GM12878 (cell line): ENCODE measurements around the gene ATCAY. TPM values are rescaled to one million over a fixed set of nuclear protein-coding genes. Genes with fewer than 3 reads are reported as not detected.

ENCODE experiments used
- ATAC-seq: fragments of 200-7000 bp; cut with Tn5 transposase; 3 replicates; pipeline ENCODE4 v1.9.1; 2020; ENCODE audit warnings: mild to moderate bottlenecking, moderate library complexity
- BruUV-seq: library from RNA; stranded (reverse); fragments of 400-500 nt; replicated peaks from 2 replicates; lab custom pipeline; 2021; lab: Mats Ljungman, UMichigan
- CTCF ChIA-PET: fragments of 300-600 bp; sonication (Branson Sonifier 250); formaldehyde crosslinking; extraction: SDS; loops from one replicate; lab custom pipeline; 2021; ENCODE audit warnings: inconsistent platforms; lab: Yijun Ruan, JAX
- POLR2A ChIA-PET: fragments of 350-600 bp; formaldehyde crosslinking; extraction: SDS; loops from one replicate; lab custom pipeline; 2021; ENCODE audit warnings: inconsistent platforms; lab: Charles Lee
- RAD21 ChIA-PET: fragments of 300-600 bp; sonication (Branson Sonifier 250); formaldehyde crosslinking; loops from one replicate; lab custom pipeline; 2023; ENCODE audit warnings: antibody characterized with exemption; ENCODE audit not compliant: unreplicated experiment; lab: Charles Lee
- SMC1A ChIA-PET: fragments of 300-600 bp; sonication (Branson Sonifier 250); formaldehyde crosslinking; loops from one replicate; lab custom pipeline; 2023; ENCODE audit not compliant: unreplicated experiment, uncharacterized antibody; lab: Charles Lee
- DNase-seq: peaks from one replicate; pipeline ENCODE4 v3.0.0-alpha.2; 2011; ENCODE audit warnings: low read depth, low spot score
- FAIRE-seq: peaks from 3 replicates; lab custom pipeline; 2011; peaks lifted over from hg19 to GRCh38; lab: Jason Lieb, UNC
- H2AFZ ChIP-seq: 2 replicates; pipeline ENCODE4 v1.6.0; 2011; ENCODE audit warnings: low read depth, low read length, control low read depth; ENCODE audit not compliant: control insufficient read depth
- H3K27ac ChIP-seq: 2 replicates; pipeline ENCODE4 v1.5.1; 2011; ENCODE audit warnings: control low read depth; ENCODE audit not compliant: control insufficient read depth, insufficient read depth
- H3K27me3 ChIP-seq, 2 experiments: replicated peaks in 1 of 2; 2 replicates each; pipeline versions ENCODE4 v1.6.0 to v1.6.1; 2011; ENCODE audit warnings: low read length in 1 of 2; ENCODE audit not compliant: control insufficient read depth in 2 of 2, insufficient read depth in 2 of 2
- H3K36me3 ChIP-seq, 2 experiments: 2 replicates each; pipeline ENCODE4 v1.5.1; 2011; ENCODE audit warnings: low read length in 1 of 2; ENCODE audit not compliant: control insufficient read depth in 2 of 2, insufficient read depth in 2 of 2
- H3K4me1 ChIP-seq: 2 replicates; pipeline ENCODE4 v1.6.1; 2011; ENCODE audit warnings: mild to moderate bottlenecking, low read length, moderate library complexity, mixed read lengths; ENCODE audit not compliant: control insufficient read depth, insufficient read depth
- H3K4me2 ChIP-seq: 2 replicates; pipeline ENCODE4 v1.6.0; 2011; ENCODE audit warnings: control low read depth; ENCODE audit not compliant: control insufficient read depth, insufficient read depth
- H3K4me3 ChIP-seq: fragments of 200-600 bp; sonication (generic); 2 replicates; pipeline ENCODE4 v1.5.1; 2016
- H3K79me2 ChIP-seq: 2 replicates; pipeline ENCODE4 v1.6.0; 2011; ENCODE audit warnings: low read length; ENCODE audit not compliant: control insufficient read depth, insufficient read depth
- H3K9ac ChIP-seq: 2 replicates; pipeline ENCODE4 v1.8.0; 2011; ENCODE audit warnings: low read length, control low read depth, mixed read lengths; ENCODE audit not compliant: control insufficient read depth, insufficient read depth
- H3K9me3 ChIP-seq: replicated peaks from 3 replicates; pipeline ENCODE4 v1.5.1; 2011; ENCODE audit warnings: mild to moderate bottlenecking, low read length; ENCODE audit not compliant: control insufficient read depth, insufficient read depth
- H4K20me1 ChIP-seq: 2 replicates; pipeline ENCODE4 v1.6.0; 2011; ENCODE audit not compliant: control insufficient read depth, insufficient read depth
- ATF2 ChIP-seq: IDR thresholded peaks from 2 replicates; pipeline ENCODE4 v1.6.1; 2012; ENCODE audit warnings: low read length, inconsistent platforms
- BHLHE40 ChIP-seq, 2 experiments: fragments of 450-650 bp in 1 of 2; IDR thresholded peaks; 2 replicates each; pipeline ENCODE4 v1.6.1; 2011 to 2017; ENCODE audit warnings: low read depth in 2 of 2, borderline replicate concordance in 1 of 2, improper control_type of control experiment in 1 of 2, low read length in 1 of 2, mild to moderate bottlenecking in 1 of 2
- BRCA1 ChIP-seq: IDR thresholded peaks from 2 replicates; pipeline ENCODE4 v1.6.1; 2011; ENCODE audit warnings: low read depth, low read length, improper control_type of control experiment
- CHD4 ChIP-seq: fragments of 200-600 bp; sonication (generic); IDR thresholded peaks from 2 replicates; pipeline ENCODE4 v1.6.1; 2016; ENCODE audit warnings: mild to moderate bottlenecking
- EED ChIP-seq: sonication (generic); IDR thresholded peaks from 2 replicates; pipeline ENCODE4 v1.6.1; 2016; ENCODE audit warnings: antibody characterized with exemption, low read depth
- MEF2A ChIP-seq: IDR thresholded peaks from 2 replicates; pipeline ENCODE4 v1.6.1; 2011; ENCODE audit warnings: low read depth, mild to moderate bottlenecking, low read length, moderate library complexity; ENCODE audit not compliant: insufficient read depth
- MLLT1 ChIP-seq: fragments of 450-650 bp; IDR thresholded peaks from 2 replicates; pipeline ENCODE4 v1.6.1; 2016; ENCODE audit warnings: mild to moderate bottlenecking
- NFYA ChIP-seq: IDR thresholded peaks from 2 replicates; pipeline ENCODE4 v1.6.1; 2011; ENCODE audit warnings: low read depth, mild to moderate bottlenecking, low read length, improper control_type of control experiment, borderline replicate concordance
- NFYB ChIP-seq: IDR thresholded peaks from 2 replicates; pipeline ENCODE4 v1.6.1; 2011; ENCODE audit warnings: low read depth, mild to moderate bottlenecking, low read length, improper control_type of control experiment, moderate library complexity; ENCODE audit not compliant: insufficient read depth
- RAD51 ChIP-seq: fragments of 450-650 bp; IDR thresholded peaks from 2 replicates; pipeline ENCODE4 v1.6.1; 2016; ENCODE audit warnings: moderate library complexity, mild to moderate bottlenecking, inconsistent platforms
- SMAD1 ChIP-seq: fragments of 450-650 bp; IDR thresholded peaks from 2 replicates; pipeline ENCODE4 v1.6.1; 2018; ENCODE audit warnings: mild to moderate bottlenecking, low read depth; ENCODE audit not compliant: partially characterized antibody
- ZBTB4 ChIP-seq: fragments of 450-650 bp; formaldehyde crosslinking; IDR thresholded peaks from 2 replicates; pipeline ENCODE4 v1.4.0; 2022; ENCODE audit warnings: mild to moderate bottlenecking, moderate library complexity
- ZNF217 ChIP-seq: fragments of 450-650 bp; IDR thresholded peaks from 2 replicates; pipeline ENCODE4 v1.6.1; 2017; ENCODE audit warnings: antibody characterized with exemption, mild to moderate bottlenecking
- WGBS: methylation state at CpG from one replicate; pipeline ENCODE4 v1.1.6; 2016; ENCODE audit warnings: low lambda C conversion rate; ENCODE audit not compliant: insufficient replicate concordance, insufficient coverage; ENCODE audit errors: missing lambda C conversion rate; 5-methylcytosine and 5-hydroxymethylcytosine counted together
- in situ Hi-C: fragments of 300-500 bp; cut with MboI; formaldehyde crosslinking; loops from 9 replicates; pipeline ENCODE4 v1.14.3; 2018; ENCODE audit warnings: mixed read lengths
- intact Hi-C: fragments of 100-400 bp; cut with micrococcal nuclease; formaldehyde crosslinking; loops from one replicate; pipeline ENCODE4 v1.14.2; 2022; ENCODE audit not compliant: unreplicated experiment
- polyA plus RNA-seq, 11 experiments: library from polyadenylated mRNA; depleted of rRNA in 4 of 11; unstranded in 6 of 11; stranded (reverse) in 5 of 11; fragments of >200 nt; fragmentation: Nextera tagmentation in 4 of 11; fragmentation: Illumina TruSeq in 1 of 11; extraction: Ambion mirVana in 4 of 11; extraction: Trizol in 1 of 11; gene quantifications; 1 replicate in 1 of 11; 2 replicates in 10 of 11; pipeline versions ENCODE4 v1.2.1 to v1.2.3, GENCODE V29; 2011 to 2016; ENCODE audit warnings: inconsistent platforms in 2 of 11, missing spikeins in 2 of 11, low read depth in 1 of 11
- total RNA-seq, 4 experiments: library from RNA; depleted of rRNA in 3 of 4; stranded (reverse); fragments of >200 nt in 3 of 4; fragmentation: Illumina TruSeq in 1 of 4; extraction: Trizol in 1 of 4; gene quantifications; 2 replicates each; pipeline versions ENCODE4 v1.2.1 to v1.2.3, GENCODE V29; 2013 to 2021
- TF ChIP-seq, protein P1 (sequence below): IDR thresholded peaks from 2 replicates; pipeline ENCODE4 v1.6.1; 2012; ENCODE audit warnings: low read depth, low read length, improper control_type of control experiment
- TF ChIP-seq, protein P2 (sequence below): IDR thresholded peaks from 2 replicates; pipeline ENCODE4 v1.6.1; 2011; ENCODE audit warnings: borderline replicate concordance, low read depth, mild to moderate bottlenecking, moderate library complexity, mixed read lengths, low read length; ENCODE audit not compliant: insufficient read depth; ENCODE audit errors: extremely low read length

ATCAY gene
- total and polyA plus RNA-seq, 10 of the 15 experiments (the other 5 are each of a cell fraction or from before 2014, with no cell fraction given), result under 0.01 to 0.04 (median 0.02) TPM; not detected in 4

DNA sequence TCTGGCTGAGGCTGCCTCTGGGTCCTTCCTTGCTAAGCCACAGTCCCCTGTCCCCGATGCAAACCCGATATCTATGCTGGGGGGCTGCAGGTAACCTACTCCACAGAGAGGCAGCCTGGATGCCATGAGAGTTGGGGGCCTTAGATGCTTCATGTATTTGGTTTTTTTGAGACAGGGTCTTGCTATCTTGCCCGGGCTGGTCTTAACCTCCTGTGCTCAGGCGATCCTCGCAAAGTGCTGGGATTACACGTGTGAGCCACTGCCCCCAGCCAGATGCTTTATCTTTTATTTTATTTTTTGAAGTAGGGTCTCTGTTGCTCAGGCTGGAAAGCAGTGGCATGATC is 1.5 kb downstream of the ATCAY start (continued):
- TF ChIP-seq CHD4, result no peak

DNA sequence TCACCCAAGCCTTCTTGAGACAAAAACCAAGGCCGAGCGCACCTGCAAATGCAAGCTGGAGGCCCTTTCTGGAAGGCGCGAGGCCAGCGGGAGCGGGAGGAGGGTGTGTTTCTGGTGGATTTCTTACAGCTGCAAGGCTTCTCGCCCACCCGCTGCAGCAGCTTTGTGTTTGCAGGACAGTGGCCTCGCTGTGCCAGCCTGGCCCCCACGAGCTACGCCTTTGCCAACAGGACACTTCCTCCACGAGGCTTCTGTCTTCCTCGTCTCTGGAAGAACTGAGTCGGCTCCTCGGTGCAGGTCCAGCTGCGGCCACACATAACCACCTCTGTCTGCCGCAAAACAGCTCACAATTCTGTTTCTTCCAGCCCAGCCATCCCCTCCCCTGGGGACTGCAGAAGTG is 10.1 kb downstream of the ATCAY start:
- in situ Hi-C loops, result no loop called here
- Histone ChIP-seq H3K4me2 (no peak overlapping the region), H3K36me3 (no peaks in the 10 kb centered on the region)
- no peak for DNase-seq
- BruUV-seq, result no TSS peak
- TF ChIP-seq NFYA (no peak), BRCA1 (no peak), MEF2A (no peak), NFYB (no peak), ZNF217 (no peak), RAD51 (no peak), MLLT1 (no peak), EED (no peak), BHLHE40 (IDR thresholded peaks at IDR 0.05; ENCODE audit: borderline replicate concordance in 1 of 2, low read depth in 2 of 2, low read length in 1 of 2) (no peak), ATF2 (no peak), ZBTB4 (CRISPR knock-in tag) (no peak), SMAD1 (no peak)
- TF ChIP-seq, protein P1, sequence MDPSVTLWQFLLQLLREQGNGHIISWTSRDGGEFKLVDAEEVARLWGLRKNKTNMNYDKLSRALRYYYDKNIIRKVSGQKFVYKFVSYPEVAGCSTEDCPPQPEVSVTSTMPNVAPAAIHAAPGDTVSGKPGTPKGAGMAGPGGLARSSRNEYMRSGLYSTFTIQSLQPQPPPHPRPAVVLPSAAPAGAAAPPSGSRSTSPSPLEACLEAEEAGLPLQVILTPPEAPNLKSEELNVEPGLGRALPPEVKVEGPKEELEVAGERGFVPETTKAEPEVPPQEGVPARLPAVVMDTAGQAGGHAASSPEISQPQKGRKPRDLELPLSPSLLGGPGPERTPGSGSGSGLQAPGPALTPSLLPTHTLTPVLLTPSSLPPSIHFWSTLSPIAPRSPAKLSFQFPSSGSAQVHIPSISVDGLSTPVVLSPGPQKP, result no peak
- TF ChIP-seq, protein P2, sequence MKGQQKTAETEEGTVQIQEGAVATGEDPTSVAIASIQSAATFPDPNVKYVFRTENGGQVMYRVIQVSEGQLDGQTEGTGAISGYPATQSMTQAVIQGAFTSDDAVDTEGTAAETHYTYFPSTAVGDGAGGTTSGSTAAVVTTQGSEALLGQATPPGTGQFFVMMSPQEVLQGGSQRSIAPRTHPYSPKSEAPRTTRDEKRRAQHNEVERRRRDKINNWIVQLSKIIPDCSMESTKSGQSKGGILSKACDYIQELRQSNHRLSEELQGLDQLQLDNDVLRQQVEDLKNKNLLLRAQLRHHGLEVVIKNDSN, result no peak
- TF ChIP-seq, all 136 proteins: peak for 0
- WGBS, result 67% methylated on average over 17 of the region's 17 CpGs
- no peak for ATAC-seq
- Histone ChIP-seq H3K4me1 (no peaks in the 10 kb centered on the region), H3K27ac (no peak overlapping the region), H3K4me3 (no peak overlapping the region), H3K9me3 (no peaks in the 10 kb centered on the region), H4K20me1 (no peaks in the 10 kb centered on the region), H3K27me3 (no peaks in the 10 kb centered on the region; a peak in 1 of 4 replicates), H3K79me2 (no peaks in the 10 kb centered on the region), H2AFZ (no peak overlapping the region), H3K9ac (no peak overlapping the region)
- no peak for FAIRE-seq
- RAD21 ChIA-PET, result no interaction called here
- POLR2A ChIA-PET, result interaction anchor here (0.6 kb wide), 1 partner anchor 117 kb away, joined by 4 read pairs; no protein-coding TSS in a partner anchor
- intact Hi-C loops, result no loop called here
- CTCF ChIA-PET, result no interaction called here
- SMC1A ChIA-PET, result no interaction called here
